NOMO-1 (cell line): ENCODE results near the gene MBNL1.
A peak's percentile ranks its signal among the peaks of the same experiment; 100 is the strongest.
"Not testable (repeated sequence)": the region's sequence is repeated elsewhere in the genome, so short reads cannot be mapped to it uniquely, and the experiment has no call there.

Source experiments
- DNase-seq, 2 experiments: peaks; one replicate each; lab custom pipeline; 2025; ENCODE audit not compliant: unreplicated experiment in 2 of 2; lab: John Stamatoyannopoulos, UW

The MBNL1 gene

DNA sequence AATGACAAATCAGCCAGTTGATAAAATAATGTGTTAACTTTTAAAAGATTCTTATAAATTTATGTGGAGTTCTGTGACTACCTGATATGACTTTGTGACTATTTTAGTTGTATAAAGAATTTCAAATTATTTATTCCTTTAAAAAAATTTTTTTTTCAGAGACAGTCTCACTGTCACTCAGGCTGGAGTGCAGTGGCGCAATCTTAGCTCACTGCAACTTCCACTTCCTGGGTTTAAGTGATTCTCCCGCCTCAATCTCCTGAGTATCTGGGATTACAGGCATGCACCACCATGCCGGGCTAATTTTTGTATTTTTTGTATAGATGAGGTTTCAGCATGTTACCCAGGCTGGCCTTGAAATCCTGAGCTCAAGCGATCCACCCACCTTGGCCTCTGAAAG is 48.5 kb downstream of the MBNL1 start:
- DNase-seq = no peak

DNA sequence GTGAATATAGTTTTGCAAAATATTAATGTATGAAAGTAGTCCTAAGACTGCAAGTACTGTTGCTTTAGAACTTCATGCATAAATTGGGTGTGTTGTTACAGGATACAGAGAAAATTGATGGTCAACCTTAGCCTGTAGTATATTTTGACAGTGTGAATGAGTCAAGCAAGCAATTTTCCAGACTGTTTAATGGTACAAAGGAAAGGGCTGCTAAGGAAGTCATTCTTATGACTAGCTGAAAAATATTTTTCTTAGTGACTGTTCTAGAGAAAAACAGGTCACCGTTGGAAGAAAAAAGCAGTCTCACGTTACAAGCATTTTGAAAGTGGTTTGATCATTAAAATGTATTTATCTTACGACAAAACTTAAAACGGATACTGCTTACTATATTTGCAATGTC is 49.2 kb downstream of the MBNL1 start:
- no peak for DNase-seq

DNA sequence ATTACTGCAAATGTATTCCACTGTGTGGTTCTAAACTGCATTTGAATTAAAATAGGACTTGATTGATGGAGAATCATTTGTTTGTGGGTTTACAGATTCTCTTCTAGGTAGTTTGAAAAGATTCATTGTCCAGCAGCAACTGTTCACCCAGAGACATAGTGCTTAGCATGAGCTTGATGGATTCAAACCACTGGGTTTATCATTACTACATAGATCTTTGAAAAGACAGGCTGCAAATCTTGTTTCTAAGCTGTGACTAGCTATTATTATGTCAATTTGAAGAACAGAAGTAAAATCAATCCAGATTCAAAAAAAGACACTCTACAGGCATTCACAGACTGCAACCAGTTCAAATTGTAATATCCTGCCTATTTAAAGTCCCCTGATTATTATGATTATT is 49.8 kb downstream of the MBNL1 start:
- no peak for DNase-seq

DNA sequence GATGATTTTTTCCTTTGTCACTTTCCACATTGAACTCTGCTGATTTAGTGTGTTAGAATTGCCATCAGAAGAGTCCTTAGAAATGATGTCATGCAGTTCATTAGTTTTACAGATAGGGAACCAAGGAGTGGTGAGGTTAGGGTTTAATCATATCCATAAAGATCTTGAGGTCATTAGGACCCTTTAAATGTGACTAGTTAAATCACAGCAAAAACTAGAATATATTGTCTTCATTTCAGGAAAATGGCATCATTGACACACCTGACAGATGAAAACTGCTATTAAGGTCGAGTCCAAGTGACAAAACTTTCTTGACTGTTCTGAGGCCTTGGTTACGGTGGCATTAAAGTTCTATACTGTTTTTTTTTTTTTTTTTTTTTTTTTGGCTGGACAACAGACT is 50.5 kb downstream of the MBNL1 start:
- DNase-seq = no peak

DNA sequence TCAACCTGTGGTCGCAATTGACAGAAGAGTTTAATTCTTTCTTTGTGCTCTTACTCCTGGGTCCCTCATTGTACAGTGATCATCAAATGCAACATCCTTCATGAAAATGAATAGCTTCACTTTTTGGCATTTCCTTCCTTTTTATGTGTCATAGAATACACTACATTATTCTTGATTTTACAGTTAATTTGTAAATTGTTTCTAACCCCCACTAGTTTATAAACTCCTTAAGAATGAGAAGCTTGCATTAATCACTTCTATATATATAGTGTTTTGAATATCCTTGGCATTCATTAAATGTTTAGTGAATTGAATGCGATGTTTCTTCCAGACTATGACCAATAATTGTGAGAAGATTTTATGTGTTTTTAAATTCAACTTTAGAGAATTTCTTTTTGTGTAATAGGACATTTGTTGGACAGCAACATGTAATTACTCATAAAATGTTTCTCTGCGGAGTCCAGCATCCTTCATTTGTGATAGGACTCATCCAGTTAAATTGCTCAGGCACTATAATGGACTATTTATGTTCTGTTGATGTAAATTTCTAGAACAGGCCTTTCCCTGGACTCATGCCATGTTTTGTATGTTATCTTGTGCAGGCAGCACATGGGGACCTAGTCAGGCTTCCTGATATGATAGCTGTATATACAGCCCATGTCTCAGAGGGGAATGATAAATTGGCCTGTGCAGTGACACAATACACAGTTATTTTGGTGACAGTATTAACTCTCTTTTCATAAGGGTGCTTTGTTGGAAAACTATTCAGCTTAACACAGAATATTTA is 51.3 kb downstream of the MBNL1 start:
- DNase-seq = no peak

DNA sequence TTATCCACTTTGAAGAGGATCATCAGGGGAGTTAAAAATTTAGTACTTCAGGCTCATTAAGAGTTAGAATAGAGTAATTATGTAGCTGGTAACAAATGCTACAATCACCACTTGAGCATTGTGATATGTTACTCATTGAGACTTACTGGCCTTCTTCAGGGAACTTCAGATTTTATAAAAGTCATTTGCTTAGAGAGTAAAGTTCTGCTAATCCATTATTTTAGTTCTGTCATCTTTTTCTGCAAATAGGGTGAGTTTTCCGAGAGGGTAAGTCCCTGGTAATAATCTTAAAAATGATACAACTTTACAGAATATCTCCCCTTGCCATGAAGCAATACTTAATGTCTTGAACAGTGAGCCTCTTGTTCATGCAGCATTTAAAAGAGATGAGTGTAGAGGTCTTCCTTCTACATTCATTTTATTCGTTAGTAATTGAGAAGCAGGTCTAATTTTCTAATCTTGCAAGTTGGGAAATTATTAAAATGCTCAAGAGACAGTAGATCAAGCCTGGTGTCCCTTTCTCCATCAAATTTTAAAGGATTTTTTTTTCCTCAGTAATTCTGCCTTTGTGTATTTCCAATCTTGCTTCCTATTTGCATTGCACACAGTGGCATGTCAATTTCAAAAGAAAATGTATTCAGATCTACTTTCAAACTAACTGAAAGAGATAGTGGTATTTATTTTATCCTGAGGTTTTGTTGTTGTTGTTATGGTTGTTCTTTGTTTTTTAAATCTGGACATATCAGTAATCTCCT is 52.6 kb downstream of the MBNL1 start:
- DNase-seq = no peak

DNA sequence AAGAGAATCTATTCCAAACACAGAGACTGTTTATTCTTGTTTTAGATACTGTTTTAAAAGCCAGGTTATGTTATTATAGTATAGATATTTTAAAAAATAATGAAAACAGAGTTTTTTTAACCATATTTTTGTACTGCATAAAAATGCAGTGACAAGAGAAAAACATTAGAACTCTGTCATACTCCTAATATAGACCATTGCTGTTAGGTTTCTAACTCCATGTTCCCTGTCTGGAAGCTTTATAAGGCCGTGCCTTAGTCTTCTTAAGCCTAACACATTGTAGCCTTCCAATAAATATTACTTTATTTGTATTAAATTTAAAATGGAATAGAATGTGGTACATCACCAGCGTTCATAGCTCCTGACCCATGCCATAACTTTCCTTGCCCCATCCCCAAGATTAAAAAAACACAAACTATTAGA is 53.2 kb downstream of the MBNL1 start:
- DNase-seq = no peak

DNA sequence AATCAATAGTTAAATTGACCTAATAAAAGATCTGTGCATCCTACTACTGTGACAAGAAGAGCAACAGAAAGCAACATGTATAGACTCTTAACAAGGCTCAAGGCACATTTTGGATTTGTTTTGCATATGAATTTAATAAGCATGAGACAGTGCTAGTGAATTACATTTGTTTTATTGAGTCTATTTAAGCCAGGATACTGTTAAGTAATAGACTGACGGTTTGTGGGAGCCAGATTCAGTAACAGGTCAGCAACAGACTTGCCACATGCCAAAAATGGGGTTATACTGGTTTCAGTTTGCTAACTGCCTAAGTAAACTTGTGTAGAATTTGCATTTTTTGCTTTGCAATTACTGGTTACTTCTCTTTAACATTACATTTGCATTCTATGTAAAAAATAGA is 54.0 kb downstream of the MBNL1 start:
- peak; percentile 85 to 90 for DNase-seq

DNA sequence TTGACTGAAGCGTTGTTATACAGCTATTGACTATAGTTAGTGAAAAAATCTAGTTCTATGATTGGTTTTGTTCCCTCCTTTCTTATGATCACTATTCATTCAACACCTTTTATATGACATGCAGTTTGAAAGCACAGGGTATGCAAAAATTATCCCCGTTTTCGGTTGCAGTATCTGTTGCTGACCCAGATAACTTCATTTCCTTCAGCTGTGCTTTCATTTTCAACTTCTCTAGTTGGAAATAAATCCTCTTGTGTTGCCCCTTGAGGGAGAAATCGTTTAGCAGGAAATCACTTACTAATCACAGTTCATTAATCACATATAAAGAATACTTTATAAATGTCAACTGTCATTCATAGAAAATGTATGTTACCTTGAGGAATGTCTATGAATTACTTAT is 55.1 kb downstream of the MBNL1 start:
- DNase-seq = peak in 1 of 2 experiments; percentile 48

DNA sequence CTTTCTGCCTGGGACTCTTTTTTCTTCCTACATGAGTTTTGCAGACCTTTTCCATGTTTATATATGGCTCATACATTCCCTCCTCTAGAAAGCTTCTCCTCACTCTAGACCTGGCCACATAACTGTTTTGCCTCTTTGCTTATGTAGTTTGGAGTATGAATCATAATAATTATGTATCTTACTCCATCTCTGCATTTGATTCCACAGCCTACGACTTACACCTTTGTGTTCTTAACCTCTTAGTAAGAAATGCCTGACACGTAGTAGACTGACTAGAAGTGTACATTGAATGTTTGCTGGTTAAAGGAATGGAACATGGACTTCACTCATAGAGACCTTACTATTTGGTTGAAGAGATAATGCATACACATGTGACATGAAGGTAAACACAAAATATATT is 56.4 kb downstream of the MBNL1 start:
- DNase-seq = peak in 1 of 2 experiments; percentile 46

DNA sequence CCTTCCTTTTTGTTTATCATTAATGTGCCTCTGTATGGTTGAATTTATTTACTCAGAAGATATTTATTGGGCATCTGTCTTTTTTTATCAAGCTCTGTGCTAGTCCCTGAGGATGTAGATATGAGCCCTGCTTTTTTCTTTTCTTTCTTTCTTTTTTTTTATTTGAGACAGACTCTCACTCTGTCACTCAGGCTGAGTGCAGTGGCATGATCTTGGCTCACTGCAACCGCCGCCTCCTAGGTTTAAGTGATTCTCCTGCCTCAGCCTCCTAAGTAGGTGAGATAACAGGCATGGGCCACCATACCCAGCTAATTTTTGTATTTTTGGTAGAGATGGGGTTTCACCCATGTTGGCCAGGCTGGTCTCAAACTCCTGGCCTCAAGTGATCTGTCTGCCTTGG is 58.5 kb downstream of the MBNL1 start:
- no peak for DNase-seq

DNA sequence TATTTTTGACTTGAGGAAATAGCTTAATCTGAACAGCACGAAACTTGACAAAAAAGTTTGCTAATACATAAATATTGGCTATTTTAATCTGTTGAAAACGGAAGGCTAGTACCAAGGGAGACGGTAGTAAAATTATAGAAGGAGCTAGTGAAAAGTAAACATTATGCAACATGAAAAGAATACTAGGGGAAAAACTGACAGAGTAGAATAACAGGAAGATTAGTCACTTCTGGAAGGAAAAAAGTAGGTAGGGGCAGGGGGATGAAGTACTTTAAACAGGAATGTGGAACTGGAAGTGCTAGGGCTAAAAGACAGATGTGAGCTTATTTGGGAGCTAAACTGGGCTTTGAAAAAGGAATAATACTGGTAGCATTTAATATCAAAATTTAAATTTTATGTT is 60.1 kb downstream of the MBNL1 start:
- DNase-seq = peak in 1 of 2 experiments; percentile 51

DNA sequence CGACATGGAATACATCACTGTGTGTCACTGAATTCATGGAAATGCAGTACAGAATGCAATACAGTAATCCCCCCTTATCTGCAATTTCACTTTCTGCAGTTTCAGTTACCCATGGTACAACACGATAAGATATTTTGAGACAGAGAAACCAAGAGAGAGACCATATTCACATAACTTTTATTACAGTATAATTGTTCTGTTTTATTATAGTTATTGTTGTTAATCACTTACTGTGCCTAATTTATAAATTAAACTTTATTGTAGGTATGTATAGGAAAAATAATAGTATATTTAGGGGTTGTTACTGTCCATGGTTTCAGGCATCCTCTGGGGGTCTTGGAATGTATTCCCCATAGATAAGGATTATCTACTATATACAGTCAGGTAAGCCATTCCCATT is 61.8 kb downstream of the MBNL1 start:
- no peak for DNase-seq

DNA sequence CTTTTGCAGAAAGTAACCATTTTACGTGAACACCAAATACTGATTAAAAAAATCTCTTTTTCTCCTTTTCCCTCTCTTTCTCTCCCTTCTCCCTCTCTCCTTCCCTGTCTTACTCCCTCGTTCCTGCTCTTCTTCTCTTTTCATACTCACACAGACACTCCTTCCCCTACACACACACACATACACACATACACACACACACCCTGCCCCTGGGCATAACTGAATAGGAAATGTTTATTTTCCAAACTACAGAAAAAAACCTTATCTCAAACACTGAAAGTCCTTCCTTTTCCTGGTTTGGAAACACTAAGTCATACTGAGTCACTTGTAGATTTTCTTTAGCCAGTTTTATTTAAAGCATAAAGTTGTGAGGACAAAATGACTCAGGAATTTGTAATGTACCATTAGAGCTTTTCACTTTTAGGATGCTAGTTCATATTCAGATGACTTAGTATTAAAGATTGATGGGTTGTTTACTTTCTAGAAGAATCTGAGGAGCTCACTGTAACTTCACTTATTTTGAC is 62.4 kb downstream of the MBNL1 start:
- no peak for DNase-seq

DNA sequence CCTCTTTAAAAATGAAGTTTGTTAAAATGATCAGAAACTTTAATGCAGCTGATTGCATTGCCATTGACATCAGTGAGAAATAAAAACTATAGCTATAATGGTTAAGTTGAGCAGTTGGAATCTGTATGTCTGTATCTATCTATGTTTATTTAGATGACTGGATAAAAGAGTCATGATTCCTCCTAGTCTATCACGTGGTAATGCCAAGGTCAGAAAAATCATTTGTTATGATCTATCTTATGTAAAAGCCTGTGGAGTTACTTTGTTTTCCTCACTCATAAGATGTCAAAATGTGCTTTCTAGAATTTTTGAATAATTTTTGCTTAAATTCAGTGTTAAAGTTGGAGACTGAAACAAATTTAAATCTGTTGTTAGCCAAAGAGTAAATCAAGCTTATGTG is 63.3 kb downstream of the MBNL1 start:
- no peak for DNase-seq

DNA sequence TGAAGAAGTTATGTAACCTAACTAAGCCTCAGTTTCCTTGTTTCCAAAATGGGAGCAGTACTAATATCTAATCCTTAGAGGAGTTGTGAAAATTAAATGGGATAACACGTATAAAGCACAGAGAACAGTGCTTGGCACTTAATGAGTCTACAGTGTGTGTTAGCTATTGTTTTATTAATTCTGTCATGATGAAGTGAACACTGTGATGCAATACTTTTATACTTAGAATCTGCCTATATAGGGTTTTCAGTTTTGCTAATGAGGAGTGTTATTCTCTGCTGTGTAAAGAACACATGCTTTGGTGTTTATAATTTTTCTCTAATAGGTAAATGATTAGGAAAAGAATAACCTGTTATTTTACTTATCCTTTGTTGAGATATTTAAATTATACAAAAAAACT is 65.2 kb downstream of the MBNL1 start:
- DNase-seq = no peak

DNA sequence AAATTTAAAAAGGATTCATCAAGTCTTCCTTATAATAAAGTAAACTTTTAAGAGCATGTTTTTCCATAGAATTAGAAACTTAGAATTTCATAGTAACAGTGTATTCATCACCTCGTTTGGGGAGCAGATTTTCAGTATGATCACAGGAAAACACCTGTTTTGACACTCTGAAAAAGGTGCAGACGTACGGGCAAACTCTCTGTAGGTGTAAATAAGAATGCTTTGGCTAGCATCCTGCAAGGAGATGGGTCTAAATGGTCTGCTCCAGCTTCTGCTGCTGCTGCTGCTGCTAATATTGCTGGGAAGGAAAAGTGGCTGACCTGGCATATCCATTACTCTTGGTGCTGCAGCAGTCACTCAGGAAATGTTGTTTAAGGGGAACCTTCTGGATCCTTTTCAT is 66.0 kb downstream of the MBNL1 start:
- no peak for DNase-seq

DNA sequence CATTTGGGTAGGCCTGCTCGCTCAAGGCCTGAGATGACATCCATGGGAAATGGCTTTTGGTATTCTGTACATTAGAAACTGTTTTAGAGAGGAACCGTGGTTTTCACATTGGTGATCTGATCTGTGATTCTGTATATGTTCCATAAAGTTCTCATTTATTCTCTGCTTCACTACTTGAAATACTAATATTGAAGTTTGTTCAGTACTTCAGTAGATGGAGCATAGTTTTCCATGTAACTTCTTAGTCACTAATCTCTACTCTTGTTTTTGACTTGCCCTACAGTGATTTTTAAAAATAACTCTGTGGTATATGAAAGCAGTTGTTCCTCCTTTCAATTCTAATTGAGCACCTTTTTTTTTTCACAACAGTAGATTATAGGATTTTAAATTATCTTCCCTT is 66.5 kb downstream of the MBNL1 start:
- peak; percentile 33 to 59 for DNase-seq

DNA sequence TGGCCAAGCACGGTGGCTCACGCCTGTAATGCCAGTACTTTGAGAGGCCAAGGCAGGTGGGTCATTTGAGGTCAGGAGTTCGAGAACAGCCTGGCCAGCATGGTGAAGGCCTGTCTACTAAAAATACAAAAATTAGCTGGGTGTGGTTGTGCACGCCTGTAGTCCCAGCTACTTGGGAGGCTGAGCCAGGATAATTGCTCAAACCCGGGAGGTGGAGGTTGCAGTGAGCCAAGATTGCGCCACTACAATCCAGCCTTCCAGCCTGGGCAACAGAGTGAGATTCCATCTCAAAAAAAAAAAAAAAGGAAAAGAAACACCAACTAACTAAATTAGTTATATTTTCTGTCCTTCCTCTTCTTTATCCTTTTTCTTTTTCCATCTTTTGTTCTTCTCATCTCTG is 68.6 kb downstream of the MBNL1 start:
- DNase-seq = not testable (repeated sequence)

DNA sequence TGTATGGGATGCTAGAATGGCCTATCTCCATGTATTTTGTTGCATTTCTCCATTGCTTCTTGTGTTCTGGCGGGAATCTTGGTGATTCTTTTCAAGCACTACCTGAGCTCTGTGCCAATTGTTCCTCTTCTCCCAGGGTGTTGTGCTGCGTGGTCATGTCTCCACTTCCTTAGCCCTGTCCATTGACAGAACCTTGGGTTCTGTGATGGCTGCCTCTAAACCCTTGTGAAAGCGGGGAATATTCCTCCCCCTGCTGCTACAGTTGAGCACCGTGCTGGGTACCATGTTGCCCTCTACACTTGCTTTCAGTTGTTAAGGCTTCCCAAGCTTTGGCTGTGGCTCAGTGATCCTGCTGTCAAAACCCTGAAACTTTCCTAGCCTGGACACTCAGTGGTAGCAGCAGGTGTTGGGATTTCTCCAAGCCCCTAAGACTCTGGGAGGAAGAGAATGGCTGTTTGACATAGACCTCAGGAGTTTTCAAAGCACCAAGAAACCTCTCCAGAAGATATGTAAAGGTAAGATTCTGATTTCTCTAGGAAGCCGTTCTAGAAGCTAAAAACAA is 69.5 kb downstream of the MBNL1 start:
- no peak for DNase-seq

DNA sequence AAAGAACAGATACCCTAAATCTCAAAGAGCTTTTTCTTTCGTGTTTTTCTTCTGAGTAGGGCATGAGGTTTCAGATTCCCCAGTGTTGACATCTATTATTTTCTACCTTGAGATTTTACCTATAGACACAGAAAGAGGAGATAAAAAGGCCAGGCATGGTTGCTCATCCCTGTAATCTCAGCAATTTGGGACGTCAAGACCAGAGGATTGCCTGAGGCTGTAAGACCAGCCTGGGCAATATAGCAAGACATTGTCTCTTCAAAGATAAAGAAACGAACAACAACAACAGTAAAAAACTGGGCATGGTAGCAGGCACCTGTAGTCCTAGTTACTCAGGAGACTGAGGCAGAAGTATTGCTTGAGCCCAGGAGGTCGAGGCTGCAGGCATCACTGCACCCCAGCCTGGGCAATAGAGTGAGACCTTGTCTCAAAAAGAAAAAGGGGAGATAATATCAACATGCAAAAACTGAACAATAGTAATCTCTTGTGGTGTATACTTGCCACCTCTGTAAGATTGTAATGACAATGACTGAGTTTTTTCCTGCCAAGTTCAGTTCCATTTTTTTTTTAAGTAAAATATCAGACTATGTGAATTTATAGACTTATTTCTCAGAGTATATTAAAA is 71.3 kb downstream of the MBNL1 start:
- no peak for DNase-seq
